Activated B cell treated with CpG ODN at 0.5 μM for 24 hours (primary cell): Measurements from ENCODE around the gene PTH2R. TPM values are rescaled to one million over a fixed set of nuclear protein-coding genes. Genes with fewer than 3 reads are reported as not detected.
"Not testable (repeated sequence)": the region's sequence is repeated elsewhere in the genome, so short reads cannot be mapped to it uniquely, and the experiment has no call there.

Experiments used
- ATAC-seq: fragments of 200-7000 bp; cut with Tn5 transposase; one replicate; pipeline ENCODE4 v1.10.0; 2021; ENCODE audit warnings: low read depth, mild to moderate bottlenecking, moderate library complexity
- CTCF ChIA-PET: fragments of 350-600 bp; sonication (Branson Sonifier 250); formaldehyde crosslinking; loops from one replicate; lab custom pipeline; 2021; ENCODE audit warnings: antibody characterized with exemption; lab: Charles Lee
- POLR2A ChIA-PET: fragments of 350-600 bp; sonication (Branson Sonifier 250); formaldehyde crosslinking; loops from one replicate; lab custom pipeline; 2021; ENCODE audit warnings: antibody characterized with exemption; lab: Charles Lee
- DNase-seq: peaks from one replicate; pipeline ENCODE4 v3.0.0; 2022
- H3K27ac Mint-ChIP-seq: one replicate; pipeline ENCODE4 v1.8.0; 2020; ENCODE audit warnings: mixed read lengths
- H3K27me3 Mint-ChIP-seq: one replicate; pipeline ENCODE4 v1.8.0; 2021; ENCODE audit warnings: mixed read lengths
- H3K36me3 Mint-ChIP-seq: one replicate; pipeline ENCODE4 v1.8.0; 2021; ENCODE audit warnings: low read depth, mixed read lengths
- H3K4me1 Mint-ChIP-seq: one replicate; pipeline ENCODE4 v1.8.0; 2021; ENCODE audit warnings: mixed read lengths
- H3K4me3 Mint-ChIP-seq: one replicate; pipeline ENCODE4 v1.8.0; 2020; ENCODE audit warnings: mild to moderate bottlenecking, mixed read lengths
- H3K9me3 Mint-ChIP-seq: one replicate; pipeline ENCODE4 v1.8.0; 2020; ENCODE audit warnings: mixed read lengths
- intact Hi-C: fragments of 100-400 bp; cut with micrococcal nuclease; formaldehyde crosslinking; loops from one replicate; pipeline ENCODE4 v1.15.1; 2024
- total RNA-seq: library from RNA; stranded (reverse); gene quantifications from 2 replicates; pipeline ENCODE4 v1.2.3, GENCODE V29; 2022
- TF ChIP-seq, protein P1 (sequence below): fragments of 200-600 bp; IDR thresholded peaks from one replicate; pipeline ENCODE4 v1.8.0; 2022; ENCODE audit warnings: antibody characterized with exemption, mild to moderate bottlenecking

PTH2R gene
- total RNA-seq, 1 donor from 2014 or later = 0.29 TPM

DNA sequence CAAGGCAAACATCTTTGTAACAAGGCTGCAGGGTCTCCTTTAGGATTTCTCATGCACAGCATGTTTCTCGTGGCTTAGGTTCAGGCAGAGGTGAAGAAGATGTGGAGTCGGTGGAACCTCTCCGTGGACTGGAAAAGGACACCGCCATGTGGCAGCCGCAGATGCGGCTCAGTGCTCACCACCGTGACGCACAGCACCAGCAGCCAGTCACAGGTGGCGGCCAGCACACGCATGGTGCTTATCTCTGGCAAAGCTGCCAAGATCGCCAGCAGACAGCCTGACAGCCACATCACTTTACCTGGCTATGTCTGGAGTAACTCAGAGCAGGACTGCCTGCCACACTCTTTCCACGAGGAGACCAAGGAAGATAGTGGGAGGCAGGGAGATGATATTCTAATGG is 86.6 kb downstream of the PTH2R start:
- DNase-seq = no peak
- intact Hi-C loops = no loop called here
- ATAC-seq = no peak
- H3K9me3 Mint-ChIP-seq = no peaks in the 10 kb centered on the region
- H3K4me3 Mint-ChIP-seq = no peak overlapping the region
- TF ChIP-seq, protein P1, sequence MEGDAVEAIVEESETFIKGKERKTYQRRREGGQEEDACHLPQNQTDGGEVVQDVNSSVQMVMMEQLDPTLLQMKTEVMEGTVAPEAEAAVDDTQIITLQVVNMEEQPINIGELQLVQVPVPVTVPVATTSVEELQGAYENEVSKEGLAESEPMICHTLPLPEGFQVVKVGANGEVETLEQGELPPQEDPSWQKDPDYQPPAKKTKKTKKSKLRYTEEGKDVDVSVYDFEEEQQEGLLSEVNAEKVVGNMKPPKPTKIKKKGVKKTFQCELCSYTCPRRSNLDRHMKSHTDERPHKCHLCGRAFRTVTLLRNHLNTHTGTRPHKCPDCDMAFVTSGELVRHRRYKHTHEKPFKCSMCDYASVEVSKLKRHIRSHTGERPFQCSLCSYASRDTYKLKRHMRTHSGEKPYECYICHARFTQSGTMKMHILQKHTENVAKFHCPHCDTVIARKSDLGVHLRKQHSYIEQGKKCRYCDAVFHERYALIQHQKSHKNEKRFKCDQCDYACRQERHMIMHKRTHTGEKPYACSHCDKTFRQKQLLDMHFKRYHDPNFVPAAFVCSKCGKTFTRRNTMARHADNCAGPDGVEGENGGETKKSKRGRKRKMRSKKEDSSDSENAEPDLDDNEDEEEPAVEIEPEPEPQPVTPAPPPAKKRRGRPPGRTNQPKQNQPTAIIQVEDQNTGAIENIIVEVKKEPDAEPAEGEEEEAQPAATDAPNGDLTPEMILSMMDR = no peak
- CTCF ChIA-PET = no interaction called here
- no peaks in the 10 kb centered on the region for H3K36me3 Mint-ChIP-seq
- no peaks in the 10 kb centered on the region for H3K4me1 Mint-ChIP-seq
- POLR2A ChIA-PET = no interaction called here
- no peaks in the 10 kb centered on the region for H3K27me3 Mint-ChIP-seq
- H3K27ac Mint-ChIP-seq = no peak overlapping the region

DNA sequence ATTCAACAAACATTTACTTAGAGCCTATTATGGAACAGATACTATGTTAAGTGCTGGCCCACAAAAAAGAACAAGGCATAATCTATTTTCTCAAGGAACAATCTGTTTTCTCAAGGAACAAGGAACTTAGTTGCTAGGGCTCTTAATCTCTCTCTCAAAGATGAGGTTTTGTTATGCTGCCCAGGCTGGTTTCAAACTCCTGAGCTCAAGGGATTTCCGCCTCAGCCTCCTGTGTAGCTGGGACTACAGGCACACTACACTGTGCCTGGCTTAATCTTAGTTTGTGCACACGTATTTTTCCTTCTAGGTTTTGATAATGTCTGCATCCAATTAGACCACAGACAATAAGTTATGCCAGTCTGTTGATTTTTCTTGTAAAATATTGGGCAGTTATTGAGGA is 89.5 kb downstream of the PTH2R start:
- H3K27ac Mint-ChIP-seq = no peak overlapping the region
- no peaks in the 10 kb centered on the region for H3K27me3 Mint-ChIP-seq
- no peak overlapping the region for H3K4me3 Mint-ChIP-seq
- H3K36me3 Mint-ChIP-seq = no peaks in the 10 kb centered on the region
- CTCF ChIA-PET = no interaction called here
- DNase-seq (no peak), ATAC-seq (no peak)
- H3K4me1 Mint-ChIP-seq = no peaks in the 10 kb centered on the region
- no peaks in the 10 kb centered on the region for H3K9me3 Mint-ChIP-seq
- intact Hi-C loops = no loop called here
- POLR2A ChIA-PET = no interaction called here
- TF ChIP-seq, protein P1 = no peak

DNA sequence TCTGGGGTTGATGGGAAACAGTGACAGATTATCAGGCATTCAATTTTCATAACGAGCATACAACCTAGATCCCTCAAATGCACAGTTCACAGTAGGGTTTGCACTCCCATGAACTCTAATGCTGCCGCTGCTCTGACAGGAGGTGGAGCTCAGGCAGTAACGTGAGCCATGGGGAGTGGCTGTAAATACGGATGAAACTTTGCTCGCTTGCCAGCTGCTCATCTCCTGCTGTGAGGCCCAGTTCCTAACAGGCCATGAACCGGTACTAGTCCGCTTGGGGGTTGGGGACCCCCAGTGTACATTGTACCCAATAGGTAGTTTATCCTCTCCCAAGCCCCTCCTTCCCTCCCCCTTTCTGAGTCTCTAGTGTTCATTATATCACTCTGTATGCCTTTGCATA is 94.6 kb downstream of the PTH2R start:
- DNase-seq (no peak), ATAC-seq (no peak)
- no peak overlapping the region for H3K27ac Mint-ChIP-seq
- H3K4me3 Mint-ChIP-seq = no peak overlapping the region
- ChIA-PET POLR2A (no interaction called here), CTCF (no interaction called here)
- no peaks in the 10 kb centered on the region for H3K36me3 Mint-ChIP-seq
- H3K9me3 Mint-ChIP-seq = no peaks in the 10 kb centered on the region
- intact Hi-C loops = no loop called here
- no peaks in the 10 kb centered on the region for H3K4me1 Mint-ChIP-seq
- H3K27me3 Mint-ChIP-seq = no peaks in the 10 kb centered on the region
- TF ChIP-seq, protein P1 = no peak

DNA sequence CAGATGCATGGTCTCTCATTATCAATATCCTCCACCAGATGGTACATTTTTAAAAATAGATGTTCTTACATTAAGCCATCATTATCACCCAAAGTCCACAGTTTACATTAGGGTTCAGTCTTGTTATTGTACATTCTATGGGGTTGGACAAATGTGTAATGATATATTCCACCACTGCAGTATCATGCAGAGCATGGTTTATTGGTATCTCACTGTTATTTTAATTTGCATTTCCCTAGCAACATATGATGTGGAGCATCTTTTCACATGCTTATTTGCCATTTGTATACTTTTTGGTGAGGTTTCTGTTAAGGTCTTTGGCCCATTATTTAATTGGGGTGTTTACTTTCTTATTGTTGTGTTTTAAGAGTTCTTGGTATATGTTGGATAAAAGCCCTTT is 95.7 kb downstream of the PTH2R start:
- ATAC-seq = no peak
- Mint-ChIP-seq H3K27ac (no peak overlapping the region), H3K4me3 (no peak overlapping the region), H3K9me3 (peaks cover 8% of the 10 kb centered on the region), H3K27me3 (no peaks in the 10 kb centered on the region), H3K36me3 (no peaks in the 10 kb centered on the region), H3K4me1 (no peaks in the 10 kb centered on the region)
- ChIA-PET CTCF (no interaction called here), POLR2A (no interaction called here)
- intact Hi-C loops = no loop called here
- TF ChIP-seq, protein P1 = no peak
- DNase-seq = no peak

DNA sequence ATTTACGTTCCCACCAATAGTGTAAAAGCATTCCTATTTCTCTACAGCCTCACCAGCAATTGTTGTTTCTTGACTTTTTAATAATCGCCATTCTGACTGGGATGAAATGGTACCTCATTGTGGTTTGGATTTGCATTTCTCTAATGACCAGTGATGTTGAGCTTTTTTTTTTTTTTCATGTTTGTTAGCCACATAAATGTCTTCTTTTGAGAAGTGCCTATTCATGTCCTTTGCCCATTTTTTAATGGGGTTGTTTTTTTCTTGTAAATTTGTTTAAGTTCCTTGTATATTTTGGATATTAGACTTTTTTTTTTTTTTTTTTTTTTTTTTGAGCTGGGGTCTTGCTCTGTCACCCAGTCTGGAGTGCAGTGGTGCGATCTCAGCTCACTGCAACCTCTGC is 98.8 kb downstream of the PTH2R start:
- CTCF ChIA-PET, H3K4me1 Mint-ChIP-seq, H3K27me3 Mint-ChIP-seq, ATAC-seq, intact Hi-C loops, H3K36me3 Mint-ChIP-seq, H3K27ac Mint-ChIP-seq, DNase-seq, POLR2A ChIA-PET, H3K4me3 Mint-ChIP-seq: not testable (repeated sequence)
- H3K9me3 Mint-ChIP-seq = peaks cover 12% of the 10 kb centered on the region

DNA sequence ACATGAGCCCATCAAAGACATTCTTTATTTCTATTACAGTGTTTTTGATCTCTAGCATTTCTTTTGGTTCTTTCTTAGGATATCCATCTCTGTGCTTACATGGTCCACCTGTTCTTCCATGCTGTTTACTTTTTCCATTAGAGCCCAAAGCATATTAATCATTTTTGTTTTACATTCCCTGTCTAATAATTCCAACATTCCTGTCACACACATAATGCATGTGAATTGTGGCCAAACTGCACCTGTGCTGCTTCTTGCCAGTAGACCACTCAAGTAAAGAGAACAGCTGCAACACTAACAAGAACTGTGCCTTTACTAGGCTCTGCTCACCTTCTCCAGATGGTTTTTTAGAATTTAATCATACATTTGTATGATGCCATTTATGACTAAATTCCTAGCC is 103.0 kb downstream of the PTH2R start:
- Mint-ChIP-seq H3K27ac (no peak overlapping the region), H3K9me3 (peaks cover 14% of the 10 kb centered on the region), H3K27me3 (no peaks in the 10 kb centered on the region), H3K36me3 (no peaks in the 10 kb centered on the region), H3K4me1 (no peaks in the 10 kb centered on the region), H3K4me3 (no peak overlapping the region)
- TF ChIP-seq, protein P1 = no peak
- POLR2A ChIA-PET = no interaction called here
- ATAC-seq (no peak), DNase-seq (no peak)
- intact Hi-C loops = no loop called here
- CTCF ChIA-PET = no interaction called here
